HG03439 (cell line): ENCODE measurements around the gene NFATC2IP.

Experiments used
- ATAC-seq: cut with Tn5 transposase; IDR thresholded peaks from one replicate; pipeline ENCODE4 v1.9.1; 2021; ENCODE audit warnings: mild to moderate bottlenecking, moderate library complexity; ENCODE audit not compliant: unreplicated experiment

The NFATC2IP gene

GRCh38 chr16:28950648-28951409 lies at the start of gene NFATC2IP:
Gene NFATC2IP (plus strand): TSS chr16:28950937. CDS start chr16:28951012, 75 bp downstream.
- ATAC-seq = peak; percentile 91

DNA sequence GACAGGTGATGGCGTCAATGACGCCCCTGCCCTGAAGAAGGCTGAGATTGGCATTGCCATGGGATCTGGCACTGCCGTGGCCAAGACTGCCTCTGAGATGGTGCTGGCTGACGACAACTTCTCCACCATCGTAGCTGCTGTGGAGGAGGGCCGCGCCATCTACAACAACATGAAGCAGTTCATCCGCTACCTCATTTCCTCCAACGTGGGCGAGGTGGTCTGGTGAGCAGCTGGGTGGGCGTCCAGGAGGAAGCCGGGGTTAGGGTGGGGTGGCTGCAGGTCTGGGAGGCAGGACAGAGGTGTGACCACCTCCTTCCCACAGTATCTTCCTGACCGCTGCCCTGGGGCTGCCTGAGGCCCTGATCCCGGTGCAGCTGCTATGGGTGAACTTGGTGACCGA lies 48.9 kb upstream of the NFATC2IP start:
- no peak for ATAC-seq

GRCh38 chr16:28902909-28903308 lies 47.8 kb upstream of the NFATC2IP start:
- ATAC-seq = no peak

- no peak for ATAC-seq
Observed at GRCh38 chr16:28903344-28904042, 47.2 kb upstream of the NFATC2IP start.

DNA sequence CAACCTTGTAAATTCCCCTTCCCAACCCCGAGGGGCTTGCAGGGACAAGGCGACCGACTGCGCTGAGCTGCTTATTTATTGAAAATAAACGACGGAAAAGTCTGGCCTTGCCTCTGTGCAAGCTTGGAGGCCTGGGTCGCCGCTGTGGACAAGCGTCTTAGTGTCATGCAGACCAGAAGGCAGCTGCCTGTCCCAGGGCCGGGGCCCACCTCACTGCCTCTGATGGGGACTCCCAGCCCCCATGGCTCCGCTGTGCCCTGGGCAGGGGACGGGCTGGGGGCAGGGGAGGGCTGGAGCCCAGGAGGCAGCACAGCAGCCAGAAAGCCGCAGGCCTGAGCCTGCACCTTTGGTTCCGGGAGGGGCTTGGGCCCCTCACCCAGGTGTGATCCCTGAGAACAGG lies 46.4 kb upstream of the NFATC2IP start:
- ATAC-seq = no peak

GRCh38 chr16:28904828-28905227 lies 45.9 kb upstream of the NFATC2IP start:
- no peak for ATAC-seq

DNA sequence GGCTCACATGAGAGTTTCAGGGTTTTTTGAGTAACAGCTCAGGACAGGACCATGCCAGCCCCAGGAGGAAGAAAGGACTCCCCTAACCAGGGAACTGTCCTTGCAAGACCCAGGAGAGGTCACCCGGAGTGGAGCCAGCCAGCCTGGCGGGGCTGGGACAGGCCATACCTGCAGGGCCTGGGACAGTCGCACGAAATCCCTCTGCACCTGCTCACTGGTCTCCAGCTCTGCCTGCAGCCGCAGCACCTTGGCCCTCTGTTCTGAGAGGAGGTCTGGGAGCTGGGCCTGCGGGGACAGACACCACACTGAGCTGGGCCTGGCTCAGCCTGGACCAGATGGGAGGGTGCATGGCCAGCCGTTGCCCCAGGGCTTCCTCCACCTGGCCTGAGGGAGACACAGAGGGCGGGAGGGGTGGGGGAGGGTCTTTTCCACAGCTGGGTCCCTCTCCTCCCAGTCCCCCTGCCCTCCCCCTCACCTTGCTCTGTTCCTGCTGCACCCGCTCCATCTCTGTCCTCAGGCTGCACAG lies 45.4 kb upstream of the NFATC2IP start:
- ATAC-seq = no peak

GRCh38 chr16:28905800-28906372 lies 44.9 kb upstream of the NFATC2IP start:
- no peak for ATAC-seq

DNA sequence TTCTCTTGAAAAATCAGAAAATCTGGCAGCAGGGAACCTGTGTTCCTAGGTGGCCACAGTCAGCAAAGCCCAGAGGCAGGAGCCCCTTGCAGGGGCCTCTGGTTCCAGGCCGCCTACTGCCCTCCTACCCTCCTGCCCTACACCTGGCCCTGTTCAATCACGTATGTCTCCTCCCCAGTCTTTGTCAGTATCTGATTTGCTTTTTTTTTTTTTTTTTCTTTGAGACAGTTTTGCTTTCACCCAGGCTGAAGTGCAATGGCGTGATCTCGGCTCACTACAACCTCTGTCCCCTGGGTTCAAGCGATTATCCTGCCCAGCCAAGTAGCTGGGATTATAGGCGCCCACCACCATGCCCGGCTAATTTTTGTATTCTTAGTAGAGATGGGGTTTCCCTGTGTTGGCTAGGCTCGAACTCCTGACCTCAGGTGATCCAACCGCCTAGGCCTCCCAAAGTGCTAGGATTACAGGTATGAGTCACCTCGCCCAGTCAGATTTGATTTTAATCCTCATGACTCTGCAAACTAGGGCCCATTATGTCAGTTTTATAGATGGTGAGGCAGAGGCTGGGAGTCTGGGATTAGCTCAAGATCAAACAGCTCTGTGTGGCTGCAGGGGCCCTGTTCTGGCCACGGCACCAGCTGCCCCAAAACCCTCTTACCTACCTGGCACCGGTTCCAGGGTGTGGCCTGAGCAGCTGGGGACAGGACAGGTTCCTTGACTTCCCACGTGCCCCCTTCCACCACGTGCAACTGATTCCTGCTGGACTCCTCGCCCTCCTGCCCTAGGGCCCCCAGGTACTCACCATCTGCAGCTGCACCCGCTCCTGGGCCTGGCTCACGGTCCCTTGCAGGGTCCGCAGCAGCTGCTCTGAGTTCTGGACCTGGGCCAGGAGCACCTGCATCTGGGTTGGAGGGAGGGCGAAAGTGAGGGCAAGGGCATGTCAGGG lies 40.4 kb upstream of the NFATC2IP start:
- ATAC-seq = no peak

DNA sequence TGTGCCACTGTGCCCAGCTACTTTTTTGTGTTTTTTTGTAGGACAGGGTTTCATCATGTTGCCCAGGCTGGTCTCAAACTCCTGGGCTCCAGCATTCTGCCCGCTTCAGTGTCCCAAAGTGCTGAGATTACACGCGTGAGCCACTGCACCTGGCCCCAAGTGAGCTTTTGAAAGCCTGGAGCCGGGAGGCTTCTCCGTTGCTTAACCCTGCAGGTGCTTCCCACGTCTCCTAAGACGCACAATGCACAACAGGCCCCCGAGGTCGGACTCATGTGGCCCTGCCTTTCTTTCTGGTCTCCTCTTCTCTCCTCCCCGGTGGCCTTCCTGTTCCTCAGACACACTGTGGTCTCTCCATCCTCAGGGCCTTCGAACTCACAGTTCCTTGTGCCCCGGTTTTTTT lies 38.2 kb upstream of the NFATC2IP start:
- ATAC-seq = no peak

GRCh38 chr16:28913946-28914724 lies 36.6 kb upstream of the NFATC2IP start:
- no peak for ATAC-seq

DNA sequence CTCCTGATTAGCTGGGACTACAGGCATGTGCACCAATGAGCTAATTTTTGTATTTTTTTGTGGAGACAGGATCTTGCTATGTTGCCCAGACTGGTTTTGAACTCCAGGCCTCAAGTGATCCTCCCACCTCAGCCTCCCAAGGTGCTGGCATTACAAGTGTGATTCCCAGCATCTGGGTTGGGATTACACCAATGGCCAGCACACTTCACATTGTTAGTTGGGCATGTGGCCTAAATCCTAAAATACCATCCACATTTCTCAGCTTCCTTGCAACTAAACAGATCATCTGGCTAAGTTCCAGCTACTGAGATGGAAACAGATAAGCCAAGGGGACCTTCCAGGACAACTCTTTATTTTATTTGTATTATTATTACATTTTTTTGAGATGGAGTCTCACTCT lies 35.6 kb upstream of the NFATC2IP start:
- no peak for ATAC-seq

- ATAC-seq = no peak
Observed at GRCh38 chr16:28917095-28917494, 33.6 kb upstream of the NFATC2IP start.

- ATAC-seq = no peak
Observed at GRCh38 chr16:28918698-28919097, 32.0 kb upstream of the NFATC2IP start.

GRCh38 chr16:28923231-28923587 lies 27.5 kb upstream of the NFATC2IP start:
- no peak for ATAC-seq

DNA sequence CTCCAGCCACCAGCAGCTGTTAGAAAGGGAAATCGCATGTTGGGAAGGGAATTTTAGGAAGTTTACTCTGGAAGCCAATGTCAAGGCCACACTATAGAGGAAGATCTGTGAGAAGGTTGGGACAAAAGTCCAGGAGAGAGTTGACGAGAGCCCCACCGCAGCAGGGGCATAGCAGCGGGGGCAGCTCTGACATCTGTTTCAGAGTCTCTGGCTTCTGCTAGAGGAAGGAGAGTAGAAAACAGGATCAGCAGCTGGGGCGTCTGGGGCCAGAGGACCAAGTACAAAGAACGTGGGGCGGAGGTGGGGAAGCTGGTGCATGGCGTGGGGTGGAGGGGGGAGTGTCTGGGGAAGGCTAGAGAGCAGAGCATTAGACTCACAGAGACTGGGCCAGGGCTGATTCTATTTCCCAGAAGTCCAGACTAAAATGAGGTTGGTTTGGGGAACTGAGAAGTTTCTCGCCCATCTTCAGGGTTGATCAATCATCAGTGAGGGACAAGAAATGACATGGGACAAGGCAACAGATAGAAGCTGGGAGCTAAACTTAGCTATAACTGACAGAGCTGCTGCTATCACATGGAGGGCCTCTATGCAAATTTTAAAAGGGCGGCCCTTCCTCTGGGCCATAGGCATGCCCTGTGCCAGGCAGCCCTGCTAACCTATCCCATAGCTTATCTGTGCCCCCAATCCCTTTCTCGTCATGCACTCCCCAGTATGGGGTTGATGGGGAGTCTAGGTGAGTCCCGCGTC lies 26.9 kb upstream of the NFATC2IP start:
- peak; percentile 59 for ATAC-seq

GRCh38 chr16:28924399-28924761 lies 26.4 kb upstream of the NFATC2IP start:
- peak; percentile 23 for ATAC-seq

DNA sequence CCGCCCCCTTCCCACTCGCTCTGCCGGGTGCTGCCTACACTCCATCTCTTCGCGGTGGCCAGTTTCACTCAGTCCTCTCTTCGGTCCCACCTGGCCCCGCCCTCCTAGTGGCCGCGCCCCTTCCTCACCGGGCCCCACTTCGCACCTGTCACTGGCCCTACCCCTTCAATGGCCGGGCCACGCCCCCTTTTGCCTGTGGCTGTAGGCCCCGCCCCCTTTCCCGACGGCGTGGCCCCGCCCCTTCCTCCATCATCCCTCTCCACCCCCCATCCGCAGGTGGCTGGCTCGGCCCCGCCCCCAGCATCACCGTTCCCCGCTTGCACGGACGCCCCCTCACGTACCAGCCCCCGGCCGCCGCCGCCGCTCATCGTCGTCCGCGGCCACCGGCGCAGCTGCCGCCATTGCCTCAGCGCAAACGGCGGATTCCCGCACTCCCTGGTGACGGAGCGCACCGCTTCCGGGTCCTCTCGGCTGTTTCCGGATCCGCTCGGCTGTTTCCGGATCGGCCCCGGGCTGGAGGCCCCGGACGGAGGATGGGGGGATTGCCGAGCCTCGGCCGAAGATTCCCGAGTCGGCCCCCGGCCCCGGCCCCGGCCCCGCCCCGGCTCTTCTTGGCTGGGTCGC lies 25.9 kb upstream of the NFATC2IP start, which contains the start of gene RABEP2:
TSS of gene RABEP2 (minus strand) at position 477 of the 624 bp plus-strand sequence. CDS start at position 402, 75 bp downstream.
- peak; percentile 64 for ATAC-seq
